GM12878 (cell line): Measurements from ENCODE around the gene U2AF2. TPM values are rescaled to one million over a fixed set of nuclear protein-coding genes. Genes with fewer than 3 reads are reported as not detected.

ENCODE experiments used
- ATAC-seq: fragments of 200-7000 bp; cut with Tn5 transposase; 3 replicates; pipeline ENCODE4 v1.9.1; 2020; ENCODE audit warnings: mild to moderate bottlenecking, moderate library complexity
- BruUV-seq: library from RNA; stranded (reverse); fragments of 400-500 nt; replicated peaks from 2 replicates; lab custom pipeline; 2021; lab: Mats Ljungman, UMichigan
- CTCF ChIA-PET: fragments of 300-600 bp; sonication (Branson Sonifier 250); formaldehyde crosslinking; extraction: SDS; loops from one replicate; lab custom pipeline; 2021; ENCODE audit warnings: inconsistent platforms; lab: Yijun Ruan, JAX
- POLR2A ChIA-PET: fragments of 350-600 bp; formaldehyde crosslinking; extraction: SDS; loops from one replicate; lab custom pipeline; 2021; ENCODE audit warnings: inconsistent platforms; lab: Charles Lee
- RAD21 ChIA-PET: fragments of 300-600 bp; sonication (Branson Sonifier 250); formaldehyde crosslinking; loops from one replicate; lab custom pipeline; 2023; ENCODE audit warnings: antibody characterized with exemption; ENCODE audit not compliant: unreplicated experiment; lab: Charles Lee
- SMC1A ChIA-PET: fragments of 300-600 bp; sonication (Branson Sonifier 250); formaldehyde crosslinking; loops from one replicate; lab custom pipeline; 2023; ENCODE audit not compliant: unreplicated experiment, uncharacterized antibody; lab: Charles Lee
- DNase-seq: peaks from one replicate; pipeline ENCODE4 v3.0.0-alpha.2; 2011; ENCODE audit warnings: low read depth, low spot score
- FAIRE-seq: peaks from 3 replicates; lab custom pipeline; 2011; peaks lifted over from hg19 to GRCh38; lab: Jason Lieb, UNC
- H2AFZ ChIP-seq: 2 replicates; pipeline ENCODE4 v1.6.0; 2011; ENCODE audit warnings: low read depth, low read length, control low read depth; ENCODE audit not compliant: control insufficient read depth
- H3K27ac ChIP-seq: 2 replicates; pipeline ENCODE4 v1.5.1; 2011; ENCODE audit warnings: control low read depth; ENCODE audit not compliant: control insufficient read depth, insufficient read depth
- H3K27me3 ChIP-seq, 2 experiments: replicated peaks in 1 of 2; 2 replicates each; pipeline versions ENCODE4 v1.6.0 to v1.6.1; 2011; ENCODE audit warnings: low read length in 1 of 2; ENCODE audit not compliant: control insufficient read depth in 2 of 2, insufficient read depth in 2 of 2
- H3K36me3 ChIP-seq, 2 experiments: 2 replicates each; pipeline ENCODE4 v1.5.1; 2011; ENCODE audit warnings: low read length in 1 of 2; ENCODE audit not compliant: control insufficient read depth in 2 of 2, insufficient read depth in 2 of 2
- H3K4me1 ChIP-seq: 2 replicates; pipeline ENCODE4 v1.6.1; 2011; ENCODE audit warnings: mild to moderate bottlenecking, low read length, moderate library complexity, mixed read lengths; ENCODE audit not compliant: control insufficient read depth, insufficient read depth
- H3K4me2 ChIP-seq: 2 replicates; pipeline ENCODE4 v1.6.0; 2011; ENCODE audit warnings: control low read depth; ENCODE audit not compliant: control insufficient read depth, insufficient read depth
- H3K4me3 ChIP-seq: fragments of 200-600 bp; sonication (generic); 2 replicates; pipeline ENCODE4 v1.5.1; 2016
- H3K79me2 ChIP-seq: 2 replicates; pipeline ENCODE4 v1.6.0; 2011; ENCODE audit warnings: low read length; ENCODE audit not compliant: control insufficient read depth, insufficient read depth
- H3K9ac ChIP-seq: 2 replicates; pipeline ENCODE4 v1.8.0; 2011; ENCODE audit warnings: low read length, control low read depth, mixed read lengths; ENCODE audit not compliant: control insufficient read depth, insufficient read depth
- H3K9me3 ChIP-seq: replicated peaks from 3 replicates; pipeline ENCODE4 v1.5.1; 2011; ENCODE audit warnings: mild to moderate bottlenecking, low read length; ENCODE audit not compliant: control insufficient read depth, insufficient read depth
- H4K20me1 ChIP-seq: 2 replicates; pipeline ENCODE4 v1.6.0; 2011; ENCODE audit not compliant: control insufficient read depth, insufficient read depth
- BHLHE40 ChIP-seq, 2 experiments: fragments of 450-650 bp in 1 of 2; IDR thresholded peaks; 2 replicates each; pipeline ENCODE4 v1.6.1; 2011 to 2017; ENCODE audit warnings: low read depth in 2 of 2, borderline replicate concordance in 1 of 2, improper control_type of control experiment in 1 of 2, low read length in 1 of 2, mild to moderate bottlenecking in 1 of 2
- CBX5 ChIP-seq: sonication (generic); IDR thresholded peaks from 2 replicates; pipeline ENCODE4 v1.6.1; 2016; ENCODE audit warnings: low read depth, moderate library complexity, mild to moderate bottlenecking, inconsistent platforms
- EED ChIP-seq: sonication (generic); IDR thresholded peaks from 2 replicates; pipeline ENCODE4 v1.6.1; 2016; ENCODE audit warnings: antibody characterized with exemption, low read depth
- EZH2 ChIP-seq: IDR thresholded peaks from 2 replicates; pipeline ENCODE4 v1.6.1; 2012; ENCODE audit warnings: low read depth, mild to moderate bottlenecking, control low read depth, inconsistent platforms, low read length, borderline replicate concordance; ENCODE audit not compliant: control insufficient read depth
- FOXM1 ChIP-seq: IDR thresholded peaks from 2 replicates; pipeline ENCODE4 v1.6.1; 2012; ENCODE audit warnings: low read depth, mild to moderate bottlenecking, inconsistent platforms, low read length, moderate library complexity
- MYB ChIP-seq: fragments of 150-350 bp; IDR thresholded peaks from 2 replicates; pipeline ENCODE4 v1.6.1; 2014; ENCODE audit warnings: mild to moderate bottlenecking, low read depth, low read length, borderline replicate concordance
- NR2F1 ChIP-seq: fragments of 450-650 bp; conservative IDR thresholded peaks from 2 replicates; pipeline ENCODE4 v1.6.1; 2017; ENCODE audit warnings: mild to moderate bottlenecking
- POU2F2 ChIP-seq: IDR thresholded peaks from 3 replicates; pipeline ENCODE4 v1.6.1; 2011; ENCODE audit warnings: low read depth, mild to moderate bottlenecking, low read length, borderline replicate concordance
- RCOR1 ChIP-seq: conservative IDR thresholded peaks from 2 replicates; pipeline ENCODE4 v1.6.1; 2012; ENCODE audit warnings: low read depth, low read length, improper control_type of control experiment
- SIX5 ChIP-seq: IDR thresholded peaks from 2 replicates; pipeline ENCODE4 v1.6.1; 2011; ENCODE audit warnings: mild to moderate bottlenecking, low read depth, low read length, moderate library complexity; ENCODE audit not compliant: severe bottlenecking
- SMAD1 ChIP-seq: fragments of 450-650 bp; IDR thresholded peaks from 2 replicates; pipeline ENCODE4 v1.6.1; 2018; ENCODE audit warnings: mild to moderate bottlenecking, low read depth; ENCODE audit not compliant: partially characterized antibody
- SUPT20H ChIP-seq: IDR thresholded peaks from 2 replicates; pipeline ENCODE4 v1.6.1; 2011; ENCODE audit warnings: low read depth, mild to moderate bottlenecking, low read length, moderate library complexity, borderline replicate concordance; ENCODE audit not compliant: control insufficient read depth
- WGBS: methylation state at CpG from one replicate; pipeline ENCODE4 v1.1.6; 2016; ENCODE audit warnings: low lambda C conversion rate; ENCODE audit not compliant: insufficient replicate concordance, insufficient coverage; ENCODE audit errors: missing lambda C conversion rate; 5-methylcytosine and 5-hydroxymethylcytosine counted together
- in situ Hi-C: fragments of 300-500 bp; cut with MboI; formaldehyde crosslinking; loops from 9 replicates; pipeline ENCODE4 v1.14.3; 2018; ENCODE audit warnings: mixed read lengths
- intact Hi-C: fragments of 100-400 bp; cut with micrococcal nuclease; formaldehyde crosslinking; loops from one replicate; pipeline ENCODE4 v1.14.2; 2022; ENCODE audit not compliant: unreplicated experiment
- polyA plus RNA-seq, 11 experiments: library from polyadenylated mRNA; depleted of rRNA in 4 of 11; unstranded in 6 of 11; stranded (reverse) in 5 of 11; fragments of >200 nt; fragmentation: Nextera tagmentation in 4 of 11; fragmentation: Illumina TruSeq in 1 of 11; extraction: Ambion mirVana in 4 of 11; extraction: Trizol in 1 of 11; gene quantifications; 1 replicate in 1 of 11; 2 replicates in 10 of 11; pipeline versions ENCODE4 v1.2.1 to v1.2.3, GENCODE V29; 2011 to 2016; ENCODE audit warnings: inconsistent platforms in 2 of 11, missing spikeins in 2 of 11, low read depth in 1 of 11
- total RNA-seq, 4 experiments: library from RNA; depleted of rRNA in 3 of 4; stranded (reverse); fragments of >200 nt in 3 of 4; fragmentation: Illumina TruSeq in 1 of 4; extraction: Trizol in 1 of 4; gene quantifications; 2 replicates each; pipeline versions ENCODE4 v1.2.1 to v1.2.3, GENCODE V29; 2013 to 2021
- TF ChIP-seq, protein P1 (sequence below): fragments of 450-650 bp; IDR thresholded peaks from 2 replicates; pipeline ENCODE4 v1.6.1; 2017; ENCODE audit warnings: antibody characterized with exemption, mild to moderate bottlenecking, moderate library complexity

U2AF2 gene
- total and polyA plus RNA-seq, 10 of the 15 experiments (the other 5 are each of a cell fraction or from before 2014, with no cell fraction given) = 3.0 to 338 (median 130) TPM

DNA sequence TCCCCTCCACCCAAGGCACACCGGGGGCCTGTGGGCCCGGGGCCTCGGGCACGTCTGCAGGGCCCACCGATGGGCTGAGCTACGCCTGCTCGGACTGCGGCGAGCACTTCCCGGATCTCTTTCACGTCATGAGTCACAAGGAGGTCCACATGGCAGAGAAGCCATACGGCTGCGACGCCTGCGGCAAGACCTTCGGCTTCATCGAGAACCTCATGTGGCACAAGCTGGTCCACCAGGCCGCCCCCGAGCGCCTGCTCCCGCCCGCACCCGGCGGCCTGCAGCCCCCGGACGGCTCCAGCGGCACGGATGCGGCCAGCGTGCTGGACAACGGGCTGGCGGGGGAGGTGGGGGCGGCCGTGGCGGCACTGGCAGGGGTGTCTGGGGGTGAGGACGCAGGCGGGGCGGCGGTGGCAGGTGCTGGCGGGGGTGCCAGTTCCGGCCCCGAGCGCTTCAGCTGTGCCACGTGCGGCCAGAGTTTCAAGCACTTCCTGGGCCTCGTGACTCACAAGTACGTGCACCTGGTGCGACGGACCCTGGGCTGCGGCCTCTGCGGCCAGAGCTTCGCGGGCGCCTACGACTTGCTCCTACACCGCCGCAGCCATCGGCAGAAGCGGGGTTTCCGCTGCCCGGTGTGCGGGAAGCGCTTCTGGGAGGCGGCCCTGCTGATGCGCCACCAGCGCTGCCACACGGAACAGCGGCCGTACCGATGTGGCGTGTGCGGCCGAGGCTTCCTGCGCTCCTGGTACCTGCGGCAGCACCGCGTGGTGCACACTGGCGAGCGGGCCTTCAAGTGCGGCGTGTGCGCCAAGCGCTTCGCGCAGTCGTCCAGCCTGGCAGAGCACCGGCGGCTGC lies 39.1 kb upstream of the U2AF2 start (continued):
- TF ChIP-seq, protein P1, sequence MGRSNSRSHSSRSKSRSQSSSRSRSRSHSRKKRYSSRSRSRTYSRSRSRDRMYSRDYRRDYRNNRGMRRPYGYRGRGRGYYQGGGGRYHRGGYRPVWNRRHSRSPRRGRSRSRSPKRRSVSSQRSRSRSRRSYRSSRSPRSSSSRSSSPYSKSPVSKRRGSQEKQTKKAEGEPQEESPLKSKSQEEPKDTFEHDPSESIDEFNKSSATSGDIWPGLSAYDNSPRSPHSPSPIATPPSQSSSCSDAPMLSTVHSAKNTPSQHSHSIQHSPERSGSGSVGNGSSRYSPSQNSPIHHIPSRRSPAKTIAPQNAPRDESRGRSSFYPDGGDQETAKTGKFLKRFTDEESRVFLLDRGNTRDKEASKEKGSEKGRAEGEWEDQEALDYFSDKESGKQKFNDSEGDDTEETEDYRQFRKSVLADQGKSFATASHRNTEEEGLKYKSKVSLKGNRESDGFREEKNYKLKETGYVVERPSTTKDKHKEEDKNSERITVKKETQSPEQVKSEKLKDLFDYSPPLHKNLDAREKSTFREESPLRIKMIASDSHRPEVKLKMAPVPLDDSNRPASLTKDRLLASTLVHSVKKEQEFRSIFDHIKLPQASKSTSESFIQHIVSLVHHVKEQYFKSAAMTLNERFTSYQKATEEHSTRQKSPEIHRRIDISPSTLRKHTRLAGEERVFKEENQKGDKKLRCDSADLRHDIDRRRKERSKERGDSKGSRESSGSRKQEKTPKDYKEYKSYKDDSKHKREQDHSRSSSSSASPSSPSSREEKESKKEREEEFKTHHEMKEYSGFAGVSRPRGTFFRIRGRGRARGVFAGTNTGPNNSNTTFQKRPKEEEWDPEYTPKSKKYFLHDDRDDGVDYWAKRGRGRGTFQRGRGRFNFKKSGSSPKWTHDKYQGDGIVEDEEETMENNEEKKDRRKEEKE = no peak
- TF ChIP-seq SMAD1 = no peak
- no peak for TF ChIP-seq RCOR1
- no peak for TF ChIP-seq POU2F2

DNA sequence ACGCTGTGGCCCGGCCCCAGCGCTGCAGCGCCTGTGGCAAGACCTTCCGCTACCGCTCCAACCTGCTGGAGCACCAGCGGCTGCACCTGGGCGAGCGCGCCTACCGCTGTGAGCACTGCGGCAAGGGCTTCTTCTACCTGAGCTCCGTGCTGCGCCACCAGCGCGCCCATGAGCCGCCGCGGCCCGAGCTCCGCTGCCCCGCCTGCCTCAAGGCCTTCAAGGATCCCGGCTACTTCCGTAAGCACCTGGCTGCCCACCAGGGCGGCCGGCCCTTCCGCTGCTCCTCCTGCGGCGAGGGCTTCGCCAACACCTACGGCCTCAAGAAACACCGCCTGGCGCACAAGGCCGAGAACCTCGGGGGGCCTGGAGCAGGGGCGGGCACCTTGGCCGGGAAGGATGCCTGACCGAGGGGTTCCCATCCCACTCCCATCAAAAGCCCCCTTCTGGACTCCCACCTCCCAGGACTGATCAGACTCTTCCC lies 38.4 kb upstream of the U2AF2 start:
- BruUV-seq = no TSS peak
- RAD21 ChIA-PET = no interaction called here
- no peak overlapping the region for H3K27ac ChIP-seq
- ATAC-seq (no peak), FAIRE-seq (no peak), DNase-seq (no peak)
- H2AFZ ChIP-seq = no peak overlapping the region
- H4K20me1 ChIP-seq = peaks cover 3% of the 10 kb centered on the region; the same call in 1 of the 2 replicates
- TF ChIP-seq MYB (no peak), EED (no peak), SIX5 (no peak), FOXM1 (no peak), EZH2 (no peak), SUPT20H (no peak), BHLHE40 (IDR thresholded peaks at IDR 0.05; ENCODE audit: borderline replicate concordance in 1 of 2, low read depth in 2 of 2, low read length in 1 of 2) (no peak), CBX5 (no peak), NR2F1 (no peak)
- H3K79me2 ChIP-seq = peaks cover 3% of the 10 kb centered on the region; the same call in 1 of the 2 replicates
- peaks cover 3 to 12% of the 10 kb centered on the region in 2 experiments; a peak in 3 of 4 replicates for H3K36me3 ChIP-seq
- no peaks in the 10 kb centered on the region; the same call in 1 of the 3 replicates for H3K9me3 ChIP-seq
- POLR2A ChIA-PET = interaction anchor here (1.5 kb wide), 1 partner anchor 17 kb away, joined by 4 read pairs; the partner anchor contains the start of gene FIZ1
- no peak overlapping the region for H3K4me3 ChIP-seq
- SMC1A ChIA-PET = no interaction called here
- CTCF ChIA-PET = no interaction called here
- in situ Hi-C loops = no loop called here
- peaks cover 4% of the 10 kb centered on the region for H3K4me1 ChIP-seq
- no peak overlapping the region for H3K4me2 ChIP-seq
- no peak overlapping the region for H3K9ac ChIP-seq
- no peaks in the 10 kb centered on the region for H3K27me3 ChIP-seq
- intact Hi-C loops = no loop called here
- 99% methylated on average over 15 of the region's 38 CpGs for WGBS
